OCI-LY3 (cell line): ENCODE data around the gene GPR142.

Experiments
- H2AFZ ChIP-seq: fragments of 200-600, 300-600 bp; shearing (Covaris generic); 2 replicates; pipeline ENCODE4 v1.6.0; 2014; ENCODE audit warnings: antibody characterized with exemption, low read depth, low read length
- H3K27ac ChIP-seq: fragments of 200-600, 300-600 bp; sonication (generic); 2 replicates; pipeline ENCODE4 v1.5.1; 2014; ENCODE audit warnings: mild to moderate bottlenecking, low read length, moderate library complexity, mixed read lengths
- H3K27me3 ChIP-seq: fragments of 200-600, 300-600 bp; sonication (generic); 2 replicates; pipeline ENCODE4 v1.6.1; 2014; ENCODE audit warnings: low read depth, low read length, mixed read lengths
- H3K36me3 ChIP-seq: fragments of 200-600, 300-600 bp; sonication (generic); replicated peaks from 2 replicates; pipeline ENCODE3; 2014; ENCODE audit warnings: low read depth, low read length, mixed read lengths
- H3K4me1 ChIP-seq: fragments of 300-600, 200-600 bp; sonication (generic); 2 replicates; pipeline ENCODE4 v1.6.1; 2014; ENCODE audit warnings: low read length, mixed read lengths
- H3K4me2 ChIP-seq: fragments of 200-600, 300-600 bp; sonication (generic); 2 replicates; pipeline ENCODE4 v1.6.1; 2014; ENCODE audit warnings: low read length, mixed read lengths
- H3K4me3 ChIP-seq: fragments of 300-600, 200-600 bp; sonication (generic); 2 replicates; pipeline ENCODE4 v1.5.1; 2014; ENCODE audit warnings: antibody characterized with exemption, mild to moderate bottlenecking, low read length, moderate library complexity
- H3K79me2 ChIP-seq: fragments of 300-600, 200-600 bp; shearing (Covaris generic); 2 replicates; pipeline ENCODE4 v1.6.1; 2014; ENCODE audit warnings: mild to moderate bottlenecking, low read length, mixed read lengths
- H3K9ac ChIP-seq: fragments of 300-600, 200-600 bp; shearing (Covaris generic); 2 replicates; pipeline ENCODE4 v1.6.0; 2014; ENCODE audit warnings: mild to moderate bottlenecking, low read length, moderate library complexity
- H3K9me3 ChIP-seq: fragments of 200-600, 300-600 bp; shearing (Covaris generic); 2 replicates; pipeline ENCODE4 v1.6.1; 2014; ENCODE audit warnings: low read length, mixed read lengths; ENCODE audit not compliant: insufficient read depth
- H4K20me1 ChIP-seq: fragments of 200-600, 300-600 bp; sonication (generic); 2 replicates; pipeline ENCODE4 v1.6.1; 2016; ENCODE audit warnings: low read length, mixed read lengths; ENCODE audit not compliant: insufficient read depth
- CTCF ChIP-seq: fragments of 200-600, 300-600 bp; sonication (generic); IDR thresholded peaks from 2 replicates; pipeline ENCODE4 v1.5.1; 2014; ENCODE audit warnings: antibody characterized with exemption, low read length, low read depth
- EZH2phosphoT487 ChIP-seq: fragments of 200-600 bp; shearing (Covaris generic); IDR thresholded peaks from 2 replicates; pipeline ENCODE4 v1.6.1; 2018; ENCODE audit warnings: antibody characterized with exemption, mixed run types, low read depth

Gene GPR142

GRCh38 chr17:74407384-74407783 lies 40.1 kb downstream of the GPR142 start:
- Histone ChIP-seq H3K27ac (no peak overlapping the region), H3K36me3 (no peaks in the 10 kb centered on the region), H3K9ac (no peak overlapping the region), H4K20me1 (no peaks in the 10 kb centered on the region), H3K4me2 (no peak overlapping the region), H3K79me2 (no peaks in the 10 kb centered on the region), H3K9me3 (no peaks in the 10 kb centered on the region), H3K4me1 (no peaks in the 10 kb centered on the region), H3K27me3 (peaks cover 3% of the 10 kb centered on the region; the same call in 1 of the 2 replicates), H2AFZ (no peak overlapping the region), H3K4me3 (no peak overlapping the region)
- TF ChIP-seq CTCF, result no peak
- TF ChIP-seq EZH2phosphoT487, result no peak

- Histone ChIP-seq H3K79me2 (no peaks in the 10 kb centered on the region), H4K20me1 (no peaks in the 10 kb centered on the region), H3K4me1 (no peaks in the 10 kb centered on the region), H3K9ac (no peak overlapping the region), H2AFZ (no peak overlapping the region), H3K4me3 (no peak overlapping the region), H3K9me3 (no peaks in the 10 kb centered on the region), H3K27me3 (0 out of 2 replicates have a peak, but pooled peaks cover 3% of the 10 kb centered on the region), H3K27ac (no peak overlapping the region), H3K4me2 (no peak overlapping the region), H3K36me3 (no peaks in the 10 kb centered on the region)
- TF ChIP-seq EZH2phosphoT487, result no peak
- no peak for TF ChIP-seq CTCF
Observed at GRCh38 chr17:74408262-74408661, 41.0 kb downstream of the GPR142 start.

- Histone ChIP-seq H2AFZ (no peak overlapping the region), H3K9ac (no peak overlapping the region), H3K4me2 (no peak overlapping the region), H3K79me2 (no peaks in the 10 kb centered on the region), H4K20me1 (no peaks in the 10 kb centered on the region), H3K36me3 (no peaks in the 10 kb centered on the region), H3K4me1 (no peaks in the 10 kb centered on the region), H3K4me3 (no peak overlapping the region), H3K27ac (no peak overlapping the region), H3K27me3 (0 out of 2 replicates have a peak, but pooled peaks cover 3% of the 10 kb centered on the region), H3K9me3 (no peaks in the 10 kb centered on the region)
- TF ChIP-seq CTCF (no peak), EZH2phosphoT487 (no peak)
Observed at GRCh38 chr17:74408815-74409214, 41.5 kb downstream of the GPR142 start.

GRCh38 chr17:74410001-74410443 lies 42.7 kb downstream of the GPR142 start:
- Histone ChIP-seq H3K9me3 (no peaks in the 10 kb centered on the region), H3K27me3 (no peaks in the 10 kb centered on the region), H3K4me3 (no peak overlapping the region), H4K20me1 (no peaks in the 10 kb centered on the region), H3K4me1 (peaks cover 11% of the 10 kb centered on the region), H3K79me2 (no peaks in the 10 kb centered on the region), H3K27ac (no peak overlapping the region), H2AFZ (no peak overlapping the region), H3K9ac (no peak overlapping the region), H3K36me3 (no peaks in the 10 kb centered on the region), H3K4me2 (no peak overlapping the region)
- TF ChIP-seq CTCF (no peak), EZH2phosphoT487 (no peak)
